ENCODE results near the gene CRYGA.

The CRYGA gene

GRCh38 chr2:208163489-208163888 lies at the start of gene CRYGA:
Gene CRYGA, minus strand, starts transcription at chr2:208163589. Its CDS starts 33 bp downstream, at chr2:208163556.
- no peak for ATAC-seq (replicated peaks; ENCODE audit: extremely low read depth, poor library complexity, severe bottlenecking)
- Mint-ChIP-seq H3K4me1 (no peaks in the 10 kb centered on the region), H3K27me3 (peaks cover 21% of the 10 kb centered on the region), H3K27ac (ENCODE audit: low read depth) (no peak within 1 kb of the TSS), H3K9me3 (no peaks in the 10 kb centered on the region), H3K36me3 (ENCODE audit: insufficient read depth) (no peaks in the 10 kb centered on the region), H3K4me3 (no peak within 1 kb of the TSS)
- no peak for DNase-seq (ENCODE audit: low spot score in 2 of 2)

GRCh38 chr2:208210688-208211451 lies 47.5 kb upstream of the CRYGA start:
- DNase-seq (ENCODE audit: low spot score in 2 of 2) (no peak), ATAC-seq (replicated peaks; ENCODE audit: extremely low read depth, poor library complexity, severe bottlenecking) (no peak)
- Mint-ChIP-seq H3K27ac (ENCODE audit: low read depth) (no peak overlapping the region), H3K4me3 (no peak overlapping the region), H3K27me3 (peaks cover 14% of the 10 kb centered on the region), H3K9me3 (no peaks in the 10 kb centered on the region), H3K4me1 (peaks cover 10% of the 10 kb centered on the region), H3K36me3 (ENCODE audit: insufficient read depth) (no peaks in the 10 kb centered on the region)

- ATAC-seq (replicated peaks; ENCODE audit: extremely low read depth, poor library complexity, severe bottlenecking) (no peak), DNase-seq (ENCODE audit: low spot score in 2 of 2) (no peak)
- no peaks in the 10 kb centered on the region for H3K36me3 Mint-ChIP-seq (ENCODE audit: insufficient read depth)
Measured at GRCh38 chr2:208208335-208209085, 45.1 kb upstream of the CRYGA start.

GRCh38 chr2:208207769-208208168 lies 44.4 kb upstream of the CRYGA start:
- DNase-seq (ENCODE audit: low spot score in 2 of 2) (no peak), ATAC-seq (replicated peaks; ENCODE audit: extremely low read depth, poor library complexity, severe bottlenecking) (no peak)
- no peak overlapping the region for H3K4me3 Mint-ChIP-seq
- peaks cover 4% of the 10 kb centered on the region for H3K4me1 Mint-ChIP-seq
- H3K9me3 Mint-ChIP-seq = no peaks in the 10 kb centered on the region
- H3K27me3 Mint-ChIP-seq = peaks cover 16% of the 10 kb centered on the region
- H3K36me3 Mint-ChIP-seq (ENCODE audit: insufficient read depth) = no peaks in the 10 kb centered on the region
- H3K27ac Mint-ChIP-seq (ENCODE audit: low read depth) = no peak overlapping the region

More at GRCh38 chr2:208208335-208209085, 45.1 kb upstream of the CRYGA start:
- peaks cover 4% of the 10 kb centered on the region for H3K4me1 Mint-ChIP-seq
- H3K27me3 Mint-ChIP-seq = peaks cover 16% of the 10 kb centered on the region
- no peaks in the 10 kb centered on the region for H3K9me3 Mint-ChIP-seq
- no peak overlapping the region for H3K27ac Mint-ChIP-seq (ENCODE audit: low read depth)
- H3K4me3 Mint-ChIP-seq = no peak overlapping the region

GRCh38 chr2:208204166-208204565 lies 40.8 kb upstream of the CRYGA start:
- H3K27me3 Mint-ChIP-seq = peaks cover 9% of the 10 kb centered on the region
- H3K36me3 Mint-ChIP-seq (ENCODE audit: insufficient read depth) = no peaks in the 10 kb centered on the region
- H3K9me3 Mint-ChIP-seq = no peaks in the 10 kb centered on the region
- no peak overlapping the region for H3K4me3 Mint-ChIP-seq
- no peak for DNase-seq (ENCODE audit: low spot score in 2 of 2)
- H3K4me1 Mint-ChIP-seq = no peaks in the 10 kb centered on the region
- no peak for ATAC-seq (replicated peaks; ENCODE audit: extremely low read depth, poor library complexity, severe bottlenecking)
- no peak overlapping the region for H3K27ac Mint-ChIP-seq (ENCODE audit: low read depth)

GRCh38 chr2:208195531-208195930 lies 32.1 kb upstream of the CRYGA start:
- DNase-seq (ENCODE audit: low spot score in 2 of 2) (no peak), ATAC-seq (replicated peaks; ENCODE audit: extremely low read depth, poor library complexity, severe bottlenecking) (no peak)
- Mint-ChIP-seq H3K36me3 (ENCODE audit: insufficient read depth) (no peaks in the 10 kb centered on the region), H3K27me3 (peaks cover 11% of the 10 kb centered on the region), H3K9me3 (no peaks in the 10 kb centered on the region), H3K4me3 (no peak overlapping the region), H3K4me1 (no peaks in the 10 kb centered on the region), H3K27ac (ENCODE audit: low read depth) (no peak overlapping the region)

GRCh38 chr2:208192611-208193236 lies 29.3 kb upstream of the CRYGA start:
- H3K27ac Mint-ChIP-seq (ENCODE audit: low read depth) = no peak overlapping the region
- H3K36me3 Mint-ChIP-seq (ENCODE audit: insufficient read depth) = no peaks in the 10 kb centered on the region
- H3K27me3 Mint-ChIP-seq = peaks cover 18% of the 10 kb centered on the region
- no peaks in the 10 kb centered on the region for H3K9me3 Mint-ChIP-seq
- H3K4me3 Mint-ChIP-seq = no peak overlapping the region
- DNase-seq (ENCODE audit: low spot score in 2 of 2) (no peak), ATAC-seq (replicated peaks; ENCODE audit: extremely low read depth, poor library complexity, severe bottlenecking) (no peak)
- no peaks in the 10 kb centered on the region for H3K4me1 Mint-ChIP-seq

GRCh38 chr2:208189810-208190503 lies 26.6 kb upstream of the CRYGA start, which contains the start of gene C2orf80:
Gene C2orf80, minus strand, starts transcription at chr2:208190030. Its CDS starts 3,044 bp downstream, at chr2:208186986.
- Mint-ChIP-seq H3K4me3 (no peak within 1 kb of the TSS), H3K27me3 (peaks cover 19% of the 10 kb centered on the region), H3K36me3 (ENCODE audit: insufficient read depth) (no peaks in the 10 kb centered on the region), H3K27ac (ENCODE audit: low read depth) (no peak within 1 kb of the TSS), H3K4me1 (no peaks in the 10 kb centered on the region), H3K9me3 (no peaks in the 10 kb centered on the region)
- DNase-seq (ENCODE audit: low spot score in 2 of 2) (no peak), ATAC-seq (replicated peaks; ENCODE audit: extremely low read depth, poor library complexity, severe bottlenecking) (no peak)

GRCh38 chr2:208189069-208189809 lies 25.9 kb upstream of the CRYGA start:
- Mint-ChIP-seq H3K27ac (ENCODE audit: low read depth) (no peak overlapping the region), H3K4me1 (no peaks in the 10 kb centered on the region), H3K36me3 (ENCODE audit: insufficient read depth) (no peaks in the 10 kb centered on the region), H3K27me3 (peaks cover 26% of the 10 kb centered on the region), H3K4me3 (no peak overlapping the region), H3K9me3 (no peaks in the 10 kb centered on the region)
- ATAC-seq (replicated peaks; ENCODE audit: extremely low read depth, poor library complexity, severe bottlenecking) = no peak
- no peak for DNase-seq (ENCODE audit: low spot score in 2 of 2)

GRCh38 chr2:208186893-208187292 lies 23.5 kb upstream of the CRYGA start:
- H3K4me3 Mint-ChIP-seq = no peak overlapping the region
- no peaks in the 10 kb centered on the region for H3K4me1 Mint-ChIP-seq
- no peak for ATAC-seq (replicated peaks; ENCODE audit: extremely low read depth, poor library complexity, severe bottlenecking)
- H3K27me3 Mint-ChIP-seq = peaks cover 45% of the 10 kb centered on the region
- DNase-seq (ENCODE audit: low spot score in 2 of 2) = no peak
- H3K27ac Mint-ChIP-seq (ENCODE audit: low read depth) = no peak overlapping the region
- no peaks in the 10 kb centered on the region for H3K36me3 Mint-ChIP-seq (ENCODE audit: insufficient read depth)
- no peaks in the 10 kb centered on the region for H3K9me3 Mint-ChIP-seq

GRCh38 chr2:208186465-208186864 lies 23.1 kb upstream of the CRYGA start:
- H3K27ac Mint-ChIP-seq (ENCODE audit: low read depth) = no peak overlapping the region
- H3K36me3 Mint-ChIP-seq (ENCODE audit: insufficient read depth) = no peaks in the 10 kb centered on the region

More at GRCh38 chr2:208186465-208186864, 23.1 kb upstream of the CRYGA start:
- DNase-seq (ENCODE audit: low spot score in 2 of 2) = no peak
- no peaks in the 10 kb centered on the region for H3K4me1 Mint-ChIP-seq
- ATAC-seq (replicated peaks; ENCODE audit: extremely low read depth, poor library complexity, severe bottlenecking) = no peak
- no peak overlapping the region for H3K4me3 Mint-ChIP-seq
- peaks cover 45% of the 10 kb centered on the region for H3K27me3 Mint-ChIP-seq
- H3K9me3 Mint-ChIP-seq = no peaks in the 10 kb centered on the region

Measured in central memory CD8-positive, alpha-beta T cell (primary cell).